ENCODE measurements around the gene RAD9A. TPM values are rescaled to one million over a fixed set of nuclear protein-coding genes. Genes with fewer than 3 reads are reported as not detected.

The RAD9A gene
- polyA plus RNA-seq, 1 donor, result 10.5 TPM

DNA sequence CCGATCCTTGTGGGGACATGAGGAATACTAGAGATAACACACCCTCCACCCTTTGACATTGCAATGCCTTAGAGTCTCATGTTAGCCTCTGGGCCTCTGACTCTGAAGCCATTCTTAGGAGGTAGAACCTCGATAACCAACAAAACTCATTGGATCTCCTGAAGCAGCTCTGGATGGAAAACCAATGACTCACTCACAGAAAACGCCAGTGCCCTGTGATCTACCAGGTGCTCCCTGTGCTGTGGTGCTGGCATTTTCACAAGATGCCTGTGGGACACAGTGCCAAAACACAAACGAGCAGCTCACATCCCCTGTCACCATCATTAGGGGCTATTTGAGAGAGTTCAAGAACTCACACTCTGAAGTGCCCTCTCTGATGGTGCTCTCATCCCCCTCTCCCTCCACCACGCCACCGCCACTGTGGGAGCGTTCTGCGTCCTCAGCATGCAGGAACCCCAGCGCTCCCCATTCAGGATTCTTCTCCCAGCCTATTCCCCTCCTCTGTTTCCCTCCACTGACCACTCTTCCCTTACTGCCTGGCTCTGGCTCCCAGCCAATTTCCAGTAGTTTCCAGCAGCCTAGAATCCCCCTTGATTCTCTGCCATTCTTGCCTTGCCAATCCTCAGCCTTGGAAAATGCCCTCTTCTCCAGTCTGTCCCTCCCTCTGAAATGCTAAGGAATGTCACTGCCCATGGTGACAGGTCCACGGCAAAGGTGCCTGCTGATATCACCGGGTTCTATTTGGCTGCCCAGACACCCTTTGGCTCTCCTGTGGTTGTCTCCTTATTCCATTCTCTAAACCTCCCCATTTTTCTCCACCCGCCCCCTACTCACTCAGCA lies 33.7 kb upstream of the RAD9A start:
- no peak for DNase-seq

DNA sequence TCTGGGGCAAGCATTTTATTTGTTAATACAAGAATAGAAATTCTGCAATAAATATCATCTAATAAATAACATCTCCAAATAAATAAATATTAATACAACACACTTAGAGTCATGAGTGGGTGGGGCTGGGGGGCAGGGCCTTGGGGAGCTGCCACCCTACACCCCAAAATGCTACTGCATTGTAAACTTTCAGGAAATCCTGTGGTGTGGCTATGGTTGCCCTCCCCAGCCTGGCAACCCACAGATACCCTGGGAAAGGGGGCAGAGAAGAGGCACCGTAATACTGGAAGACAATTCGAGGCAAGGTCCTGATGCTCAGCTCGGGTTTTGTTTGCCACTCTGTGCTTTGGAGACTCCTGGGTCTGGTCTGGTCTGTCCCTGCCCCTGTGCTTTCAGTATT lies 27.6 kb upstream of the RAD9A start:
- no peak for DNase-seq

DNA sequence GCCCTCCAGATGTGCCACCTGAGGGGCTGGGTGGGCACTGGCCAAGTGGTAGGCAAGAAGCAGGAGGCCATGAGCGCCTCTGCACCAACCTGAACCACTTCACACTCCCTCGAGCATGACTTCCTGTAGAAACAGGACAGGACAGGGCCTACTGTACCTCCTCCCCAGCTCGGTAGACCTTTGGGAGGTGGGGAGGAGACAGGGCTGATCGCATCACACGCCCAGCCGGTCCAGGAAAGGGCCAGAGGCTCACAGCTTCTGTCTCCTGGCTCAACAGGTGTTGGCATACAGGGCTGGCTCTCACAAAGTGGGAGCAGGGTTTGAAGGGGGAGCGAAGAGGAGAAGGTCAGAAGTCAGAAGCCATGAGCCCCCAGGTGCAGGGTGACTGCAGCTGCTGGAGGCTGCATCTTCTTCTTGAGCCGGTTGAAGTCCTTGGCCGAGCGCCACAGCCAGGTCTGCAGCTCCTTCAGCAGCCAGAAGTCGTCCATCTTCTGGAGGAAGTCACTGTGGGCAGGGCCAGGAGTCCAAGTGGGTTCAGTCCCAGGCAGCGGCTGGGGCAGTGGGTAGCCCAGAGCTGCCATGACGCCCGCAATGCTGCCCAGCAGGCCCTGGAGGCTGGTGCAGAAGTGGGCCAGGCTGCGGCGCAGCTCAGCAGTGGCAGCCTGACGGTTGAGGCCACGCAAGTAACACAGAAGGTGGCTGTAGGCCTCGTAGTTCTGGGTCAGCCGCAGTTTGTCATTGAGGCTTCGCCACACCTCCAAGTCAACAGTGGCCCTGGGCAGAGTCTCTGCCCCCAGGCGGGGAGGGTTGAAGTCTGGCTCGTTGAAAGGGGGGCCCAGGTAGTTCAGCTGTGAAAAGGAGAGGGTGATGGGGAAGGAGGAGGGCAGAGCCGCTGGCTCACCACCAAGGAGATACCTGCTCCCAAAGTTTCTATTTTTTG lies 26.7 kb upstream of the RAD9A start:
- no peak for DNase-seq

DNA sequence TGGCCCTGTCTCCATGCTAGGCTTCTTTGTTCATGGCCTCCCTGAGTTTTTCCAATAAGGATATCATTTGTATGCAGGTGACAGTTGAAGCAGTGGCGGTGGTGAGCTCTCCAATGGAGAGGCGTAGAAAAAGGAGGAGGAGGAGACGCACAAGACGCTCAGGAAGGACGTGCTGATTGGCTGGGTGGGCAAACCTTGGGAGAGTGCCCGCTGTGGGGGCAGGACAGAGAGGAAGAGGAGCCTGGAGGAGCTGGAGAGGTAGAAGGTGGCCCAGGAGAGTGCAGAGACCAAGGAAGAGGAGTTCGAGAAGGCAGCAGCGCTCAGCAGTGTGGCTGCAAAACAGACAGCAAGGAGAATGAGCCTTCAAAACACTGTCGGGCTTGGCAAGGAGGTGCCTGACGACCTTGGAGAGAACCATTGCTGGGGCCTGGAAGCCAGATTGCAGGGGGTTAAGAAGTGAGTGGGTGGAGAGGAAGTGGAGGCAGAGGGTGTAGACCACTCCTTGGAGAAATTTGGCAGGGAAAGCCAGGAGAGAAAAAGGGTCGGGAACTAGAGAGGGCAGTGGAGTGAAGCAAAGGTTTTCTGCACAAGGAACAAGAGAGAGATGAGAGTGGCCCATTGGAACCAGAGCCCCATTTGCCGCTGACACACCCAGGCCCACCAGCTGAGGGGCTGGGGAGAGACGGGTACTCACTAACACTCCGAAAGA lies 25.9 kb upstream of the RAD9A start:
- DNase-seq, result no peak

DNA sequence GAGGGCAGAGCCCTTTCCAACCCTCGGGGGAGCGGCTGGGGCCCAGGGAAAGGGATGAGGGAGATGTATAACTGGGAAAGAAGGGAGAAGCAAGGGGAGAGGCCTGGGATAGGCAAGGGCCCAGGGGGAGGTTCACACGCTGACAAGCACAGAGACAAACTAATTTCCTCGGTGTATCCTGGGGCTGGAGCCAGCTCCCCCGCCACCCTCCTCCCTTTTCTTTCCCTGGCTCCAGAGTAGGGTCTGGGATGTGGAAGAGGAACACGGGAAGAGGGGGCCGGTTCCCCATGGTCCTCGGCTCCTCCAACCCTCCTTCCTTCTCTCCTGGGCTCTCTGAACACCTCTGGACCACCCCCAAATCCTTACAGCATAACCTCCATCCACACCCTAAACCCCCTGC lies 25.2 kb upstream of the RAD9A start:
- DNase-seq, result peak; percentile 67

DNA sequence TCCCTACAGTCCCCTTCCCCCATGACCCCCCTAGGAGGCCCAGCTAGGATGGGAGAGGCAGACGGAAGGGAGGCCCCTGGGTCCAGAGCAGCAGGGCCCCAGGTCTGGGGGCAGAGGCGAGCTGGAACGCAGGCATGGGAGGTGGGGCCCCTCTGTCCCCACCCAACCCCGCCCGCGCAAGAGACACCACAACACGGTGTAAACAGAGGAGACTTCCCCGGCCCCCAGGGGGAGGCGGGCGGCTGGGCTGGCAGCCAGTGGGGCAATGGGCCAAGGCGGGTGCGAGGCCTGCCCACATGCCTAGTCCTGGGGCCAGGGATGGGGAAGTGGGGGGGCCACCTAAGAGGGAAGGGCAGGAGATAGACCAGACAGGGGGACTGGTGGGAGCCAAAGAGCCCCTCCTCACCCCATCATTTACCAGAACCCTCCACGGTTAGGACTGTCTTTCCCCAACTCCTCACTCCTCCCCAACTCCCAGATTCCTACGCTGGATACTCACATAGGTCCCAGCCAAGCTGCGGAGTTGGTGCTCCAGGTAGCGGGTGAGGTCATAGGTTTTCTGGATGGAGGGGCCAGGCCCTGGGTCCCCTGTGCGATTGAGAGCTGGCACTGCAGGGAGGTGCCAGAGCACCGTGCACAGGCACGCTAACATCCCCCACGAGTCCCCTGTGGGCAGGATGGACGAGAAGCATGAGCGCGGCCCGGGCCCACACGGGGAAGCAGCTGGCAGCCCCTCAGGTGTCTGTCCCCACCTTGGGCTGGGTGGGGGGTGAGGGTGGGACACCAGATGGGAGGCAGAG lies 24.6 kb upstream of the RAD9A start:
- no peak for DNase-seq

DNA sequence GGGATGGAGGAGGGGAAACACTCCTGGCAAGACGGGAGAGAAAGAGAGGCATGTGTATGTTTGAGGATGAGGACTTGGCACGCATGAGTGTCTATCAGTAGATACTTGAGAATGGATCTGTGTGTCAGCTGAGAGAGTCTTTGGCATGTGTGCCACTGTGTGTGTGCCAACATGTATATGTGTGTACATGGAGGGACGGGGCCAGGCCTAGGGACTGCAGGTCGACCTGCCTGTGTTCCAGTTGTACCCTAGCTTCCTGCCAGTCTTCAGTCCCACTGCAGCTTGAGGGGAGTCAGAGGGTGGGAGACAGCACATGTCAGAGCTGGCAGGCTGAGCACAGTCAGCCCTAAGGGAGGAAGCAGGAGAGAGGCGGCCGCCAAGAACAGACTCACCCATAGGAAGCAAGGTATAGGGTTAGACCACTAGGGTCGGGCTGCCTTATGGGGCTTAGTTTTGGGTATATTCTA lies 24.0 kb upstream of the RAD9A start:
- no peak for DNase-seq

DNA sequence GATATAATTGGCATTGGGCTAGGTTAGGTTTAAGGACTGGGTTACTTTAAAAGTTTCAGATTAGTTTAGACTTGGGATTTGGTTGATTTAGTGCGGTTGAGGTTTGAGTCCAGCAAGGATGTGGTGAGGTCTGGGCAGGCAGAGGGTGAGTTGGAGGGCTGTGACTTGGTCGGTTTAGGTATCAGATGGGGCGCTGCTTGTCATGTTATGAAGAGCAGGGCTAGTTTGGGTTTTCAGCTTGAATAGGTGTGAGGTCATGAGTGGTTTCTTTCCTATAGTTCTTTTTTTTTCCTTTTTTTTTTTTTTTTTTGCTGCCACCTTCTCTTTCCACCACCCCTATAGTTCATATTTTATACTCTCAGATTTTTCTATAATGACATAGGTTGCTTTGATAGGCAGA lies 23.2 kb upstream of the RAD9A start:
- DNase-seq, result no peak

DNA sequence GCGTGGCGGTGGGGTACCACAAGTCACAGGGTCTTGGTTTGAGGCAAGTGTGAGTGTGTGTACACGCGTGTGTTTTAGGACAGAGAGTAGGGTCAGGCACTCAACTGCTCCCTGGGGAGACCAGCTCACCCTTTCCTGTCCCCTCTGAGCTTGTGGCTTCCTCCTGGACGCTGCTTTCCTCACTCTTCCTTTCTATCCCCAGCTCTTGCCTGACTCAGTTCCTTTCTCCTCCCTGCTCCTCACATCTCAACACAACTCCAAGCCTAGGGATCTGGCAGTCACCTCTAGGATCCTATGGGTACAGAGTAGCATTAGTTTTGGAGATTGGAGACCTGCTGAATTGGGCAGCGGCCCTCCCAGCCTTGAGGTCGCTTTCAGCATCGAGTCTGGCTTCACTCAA lies 22.5 kb upstream of the RAD9A start:
- DNase-seq, result no peak

DNA sequence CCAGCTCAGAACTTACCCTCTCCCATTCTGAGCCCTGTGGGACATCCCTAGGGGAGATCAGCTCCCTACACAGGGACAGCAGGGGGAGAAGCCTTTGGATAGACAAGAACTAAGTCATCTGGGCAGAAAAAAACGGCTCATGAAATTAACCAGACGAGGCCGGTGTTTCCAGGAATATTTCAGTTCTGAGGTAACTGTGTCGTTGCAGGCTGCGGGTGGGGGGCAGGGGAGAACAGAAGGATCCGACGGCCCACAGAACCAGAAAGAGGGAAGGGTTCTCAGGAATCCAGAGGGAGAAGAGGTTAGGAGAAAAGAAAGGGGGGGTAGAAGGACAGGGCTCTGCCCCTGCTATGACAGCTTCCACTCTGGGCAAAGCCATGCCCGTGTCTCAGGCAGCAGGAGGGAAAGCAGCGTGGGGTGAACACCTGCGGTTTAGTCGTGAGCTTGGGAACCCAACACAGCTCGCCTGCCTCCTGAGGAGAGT lies 21.9 kb upstream of the RAD9A start:
- no peak for DNase-seq

DNA sequence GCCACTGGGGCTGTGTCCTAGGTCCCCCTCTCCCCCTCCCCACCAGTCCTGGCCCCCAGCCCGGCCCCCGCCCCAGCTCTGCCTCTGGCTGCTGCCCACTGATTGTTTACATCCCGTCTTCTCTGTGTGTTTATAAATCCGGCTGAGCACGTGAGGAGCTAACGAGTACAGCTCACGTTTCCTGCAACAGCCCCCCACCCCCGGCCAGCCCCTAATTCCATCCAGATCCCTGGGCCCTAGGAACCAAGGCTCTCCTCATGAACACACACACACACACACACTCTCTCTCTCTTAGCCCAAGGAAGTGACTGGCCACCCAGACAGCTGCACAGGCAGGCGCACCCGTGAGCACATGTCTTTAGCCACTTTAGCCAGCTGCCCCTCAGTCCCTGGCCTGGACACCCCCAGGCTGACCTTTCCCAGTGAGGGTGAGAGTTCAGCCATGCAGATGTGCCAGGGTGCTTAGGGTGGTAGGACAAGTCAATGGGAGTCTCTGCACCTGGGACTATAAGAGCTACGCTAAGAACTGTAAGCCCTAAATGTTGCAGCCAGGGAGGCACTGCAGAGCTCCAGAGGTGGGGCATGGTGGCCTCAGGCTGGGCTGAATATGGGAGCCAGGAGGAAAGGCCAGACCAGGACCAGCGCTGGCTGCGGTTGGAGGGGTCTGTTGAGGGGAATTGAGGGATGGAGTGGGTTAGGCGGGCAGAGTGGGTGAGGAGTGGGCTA lies 21.3 kb upstream of the RAD9A start:
- DNase-seq, result no peak

DNA sequence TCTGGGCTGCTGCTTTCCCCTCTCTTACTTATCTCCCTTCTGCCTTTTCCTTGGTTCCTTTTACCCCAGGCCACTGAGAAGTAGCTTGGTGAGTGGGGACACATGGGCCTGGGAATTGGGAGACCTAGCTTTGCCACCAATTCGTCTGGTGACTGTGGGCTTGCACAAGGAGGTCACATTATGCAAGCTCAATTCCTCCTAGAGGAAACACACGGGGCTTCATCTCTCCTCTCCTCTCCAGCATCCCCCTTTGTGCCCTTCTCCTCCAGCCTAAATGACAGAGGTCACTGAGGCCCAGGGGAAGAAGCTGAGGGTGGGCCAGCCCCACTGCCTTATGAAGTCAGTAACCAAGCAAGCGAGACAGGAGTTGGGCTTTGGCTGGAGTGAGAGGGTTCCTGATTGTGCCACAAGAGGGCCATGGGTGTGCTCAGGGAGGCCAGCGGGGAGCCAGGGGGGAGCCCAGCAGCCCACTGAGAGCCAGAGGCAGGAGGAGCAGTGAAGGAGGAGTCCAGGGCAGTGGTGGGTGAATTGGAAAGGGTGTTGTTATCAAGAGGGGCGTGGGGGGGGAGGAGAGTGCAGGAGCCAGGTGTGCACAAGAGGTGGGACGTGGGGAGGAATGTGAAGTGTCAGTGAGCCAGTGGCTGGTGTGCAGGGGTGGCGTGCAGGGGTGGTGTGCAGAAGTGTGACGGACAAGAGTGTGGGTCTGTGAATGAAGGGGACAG lies 20.4 kb upstream of the RAD9A start:
- DNase-seq, result no peak

DNA sequence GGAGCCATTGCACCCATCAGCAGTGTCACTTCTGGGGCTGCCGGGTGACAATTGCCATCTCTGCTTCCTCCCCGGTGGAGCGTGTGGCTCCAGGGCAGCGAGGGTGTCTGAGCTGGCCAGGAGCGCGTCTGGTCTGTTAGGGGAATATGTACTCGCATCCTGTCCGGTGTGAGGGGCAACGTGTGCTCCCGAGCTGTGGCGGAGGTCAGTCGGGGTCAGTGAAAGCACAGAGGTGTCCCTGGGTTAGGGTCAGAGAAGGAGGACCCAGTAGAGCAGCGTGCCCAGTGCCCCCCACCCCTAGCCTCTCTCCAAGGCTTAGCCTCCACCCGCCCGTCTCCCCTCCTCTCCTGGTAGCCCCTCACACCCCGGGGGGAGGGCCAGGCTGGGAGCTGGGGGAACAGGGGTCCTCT lies 19.9 kb upstream of the RAD9A start:
- no peak for DNase-seq

DNA sequence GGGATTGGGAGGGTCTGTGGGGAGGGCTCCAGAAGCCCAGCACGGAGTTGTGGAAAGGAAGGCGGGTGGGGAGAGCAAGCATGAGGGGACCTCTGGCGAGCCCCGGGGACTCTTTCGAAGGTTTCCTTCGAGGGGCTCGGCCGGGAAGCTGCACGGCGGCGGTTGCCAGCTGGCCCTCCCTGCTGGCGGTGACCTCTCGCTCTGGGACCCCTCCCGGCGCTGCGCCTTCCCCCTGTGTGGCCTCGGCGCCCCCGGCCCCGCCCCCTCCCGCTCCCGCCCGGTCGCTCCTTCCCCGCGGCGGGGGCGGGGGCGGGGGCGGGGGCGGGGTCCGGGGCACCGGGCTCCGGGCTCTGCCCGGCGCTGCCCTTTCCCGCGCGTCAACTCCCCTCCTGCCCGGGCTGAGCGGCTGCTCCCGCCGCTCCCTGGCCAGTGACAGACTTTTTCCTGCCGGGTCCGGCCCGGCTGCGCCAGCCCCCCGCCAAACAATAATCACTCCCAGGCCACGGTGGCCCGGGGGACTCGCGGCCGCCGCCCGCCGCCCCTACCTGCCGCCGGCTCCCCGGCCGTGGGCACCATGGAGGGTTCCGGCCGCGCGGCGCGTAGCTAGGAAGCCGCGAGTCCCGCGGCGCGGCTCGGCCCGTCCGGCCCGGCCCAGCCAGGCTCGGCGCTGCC lies 19.3 kb upstream of the RAD9A start:
- DNase-seq, result no peak

DNA sequence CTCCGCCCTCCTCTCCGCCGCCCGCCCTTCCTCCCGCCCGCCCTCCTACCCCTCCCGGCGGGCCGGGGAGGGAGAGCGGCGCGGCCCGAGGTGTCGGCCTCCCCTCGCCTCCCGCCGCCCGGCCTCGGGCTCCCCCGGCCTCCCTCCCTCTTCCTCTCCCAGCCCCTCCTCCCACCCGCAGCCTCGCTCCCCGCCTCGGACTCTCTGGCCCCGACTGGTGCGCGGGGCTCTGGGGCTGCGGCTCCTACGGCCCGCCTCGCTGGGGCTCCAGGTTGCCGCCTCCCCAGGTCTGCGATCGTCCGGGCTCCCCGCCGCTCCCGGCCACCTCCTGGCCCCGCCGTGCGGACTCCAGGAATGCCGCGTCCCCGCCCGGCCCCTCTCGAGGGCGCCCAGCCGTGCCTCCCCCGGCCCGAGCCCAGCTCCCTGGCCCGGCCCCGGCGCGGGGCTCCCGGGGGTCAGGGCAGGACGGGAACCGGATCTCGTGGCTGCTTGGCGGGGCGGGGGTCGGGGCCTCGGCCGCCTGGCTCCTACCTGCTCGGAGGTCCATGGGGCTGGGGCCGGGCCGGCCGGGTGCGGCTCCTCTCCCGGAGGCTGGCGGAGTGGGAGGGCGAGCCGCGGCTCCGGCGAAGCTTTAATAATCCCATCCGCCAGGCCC lies 18.7 kb upstream of the RAD9A start, which contains the start of gene CLCF1:
CLCF1 (minus strand) TSS at position 606 of the 655 bp plus-strand sequence; CDS start at position 547, 59 bp downstream.
- peak; percentile 68 for DNase-seq

DNA sequence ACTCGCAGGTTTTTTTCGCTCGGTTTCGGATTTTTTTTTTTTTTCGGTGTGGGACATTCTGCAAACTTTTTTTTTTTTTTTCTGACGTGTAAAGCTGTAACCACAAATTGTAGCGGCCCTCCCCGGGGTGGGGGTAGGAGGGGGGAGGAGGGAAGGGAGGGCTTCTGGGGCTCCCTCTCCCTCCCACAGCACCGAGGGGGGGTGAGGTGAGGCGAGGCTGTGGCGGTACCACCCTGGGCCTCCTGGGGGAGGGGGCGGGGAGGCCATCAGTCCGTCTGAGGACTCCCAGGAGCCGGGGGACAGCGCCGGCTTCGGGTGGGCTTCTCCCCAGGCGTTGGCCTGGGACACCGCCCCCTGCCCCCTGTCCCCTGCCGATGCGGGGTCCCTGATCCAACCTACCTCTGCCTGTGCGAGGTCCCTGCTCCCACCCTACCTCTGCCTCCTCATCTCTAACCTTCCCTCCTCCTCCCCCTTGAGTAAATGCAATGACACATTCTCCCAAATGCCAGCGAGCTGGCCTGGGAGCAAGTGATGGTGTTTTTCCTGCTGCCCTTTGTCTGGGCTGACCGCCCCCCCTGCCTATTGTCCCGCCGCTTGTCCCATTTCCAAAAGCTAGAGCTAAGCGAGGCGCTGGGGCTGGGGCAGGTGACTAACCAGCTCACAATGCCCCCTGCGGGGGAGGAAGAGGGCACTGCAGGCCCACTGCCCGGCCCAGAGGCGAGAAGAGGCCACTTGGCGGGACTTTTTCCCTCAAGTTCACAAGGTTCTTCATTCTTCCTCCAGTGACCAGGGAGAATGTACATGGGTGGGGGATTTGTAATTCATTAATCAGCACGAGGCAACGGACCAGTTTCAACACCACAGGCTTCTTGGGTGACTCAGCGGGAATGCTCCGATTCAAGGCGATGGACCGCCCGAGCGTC lies 17.9 kb upstream of the RAD9A start:
- peak; percentile 53 for DNase-seq

DNA sequence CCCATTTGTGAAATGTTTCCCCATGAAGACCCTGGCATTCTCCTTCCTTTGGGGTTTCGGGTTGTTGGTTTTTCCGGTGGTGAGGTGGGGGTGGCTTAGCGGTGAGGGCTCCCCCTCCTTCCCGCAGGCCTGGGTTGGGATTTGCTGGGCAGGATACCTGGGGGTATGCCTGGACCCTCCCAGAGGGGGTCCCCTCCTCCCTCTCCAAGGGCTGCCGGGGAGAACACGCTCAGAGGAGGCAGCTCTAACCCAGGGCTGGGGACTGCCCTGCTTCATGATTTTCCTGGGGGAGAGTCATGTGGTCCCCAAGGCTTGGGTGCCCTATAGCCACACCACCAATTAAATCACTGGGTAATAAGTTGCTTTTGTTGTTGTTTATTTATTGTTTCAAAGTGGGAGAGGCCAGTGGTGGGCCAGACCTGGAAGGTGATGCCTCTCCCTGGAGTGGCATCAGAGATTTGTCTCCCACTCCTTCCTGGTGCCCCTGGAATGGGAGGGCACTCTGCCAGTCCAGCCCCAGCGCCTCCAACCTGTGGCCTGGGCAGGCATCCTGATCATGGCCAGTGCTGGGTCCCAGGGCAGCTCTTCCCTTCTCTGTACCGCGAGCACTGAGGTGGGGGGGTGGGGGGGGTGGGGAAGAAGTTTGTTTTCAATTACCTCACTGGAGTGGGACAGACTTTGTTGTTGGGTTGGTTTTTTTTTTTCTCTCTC lies 17.1 kb upstream of the RAD9A start:
- no peak for DNase-seq

Measured in hindlimb muscle (tissue), 1 donor.